GM12872 (cell line): Measurements from ENCODE around the gene PAEP.
A peak's percentile ranks its signal among the peaks of the same experiment; 100 is the strongest.

ENCODE experiments used
- CTCF ChIP-seq: IDR thresholded peaks from 3 replicates; pipeline ENCODE4 v1.5.1; 2011; ENCODE audit warnings: low read depth, mild to moderate bottlenecking, low read length, moderate library complexity; ENCODE audit not compliant: insufficient read depth

PAEP gene

DNA sequence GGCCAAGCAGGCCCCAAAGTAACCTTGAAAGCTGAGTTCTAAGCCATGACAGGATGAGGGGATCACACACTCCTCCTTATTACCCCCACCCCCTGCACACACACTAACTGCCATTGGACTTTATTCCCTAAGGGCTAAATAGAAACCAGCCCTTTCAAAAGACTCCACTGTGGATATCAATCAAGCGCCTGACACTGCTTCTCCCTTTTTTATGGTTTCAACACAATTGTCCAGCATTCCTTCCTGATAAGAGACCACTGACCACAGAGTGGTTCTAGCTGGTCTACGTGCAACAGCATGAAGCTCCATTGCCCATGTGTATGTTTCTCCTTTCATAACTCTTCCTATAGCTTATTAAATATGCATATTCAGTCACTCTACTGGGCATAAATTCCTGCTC lies 34.7 kb downstream of the PAEP start:
- TF ChIP-seq CTCF, result no peak

- TF ChIP-seq CTCF, result no peak
Observed at GRCh38 chr9:135600296-135600817, 38.8 kb downstream of the PAEP start.

- no peak for TF ChIP-seq CTCF
Observed at GRCh38 chr9:135601988-135602387, 40.4 kb downstream of the PAEP start.

- peak; percentile 76 for TF ChIP-seq CTCF
Observed at GRCh38 chr9:135602789-135603481, 41.4 kb downstream of the PAEP start.

GRCh38 chr9:135604437-135605237 lies 43.1 kb downstream of the PAEP start:
- no peak for TF ChIP-seq CTCF

GRCh38 chr9:135605238-135605781 lies 43.8 kb downstream of the PAEP start:
- no peak for TF ChIP-seq CTCF

GRCh38 chr9:135606885-135607259 lies 45.3 kb downstream of the PAEP start:
- no peak for TF ChIP-seq CTCF
